Activated naive CD8-positive, alpha-beta T cell treated with anti-CD3 and anti-CD28 coated beads, Interleukin-2, amount 10 ng/mL, durations not matched to agents 7 days and 5 days (primary cell): ENCODE data around the gene POU2F1. TPM values are rescaled to one million over a fixed set of nuclear protein-coding genes. Genes with fewer than 3 reads are reported as not detected.
A peak's percentile ranks its signal among the peaks of the same experiment; 100 is the strongest.

ENCODE experiments used
- ATAC-seq: fragments of 150-1000 bp; cut with Tn5 transposase; one replicate; pipeline ENCODE4 v1.10.0; 2021; ENCODE audit warnings: low read depth, moderate library complexity
- POLR2A ChIA-PET: fragments of 350-600 bp; sonication (Branson Sonifier 250); formaldehyde crosslinking; loops from one replicate; lab custom pipeline; 2021; ENCODE audit warnings: antibody characterized with exemption; lab: Charles Lee
- DNase-seq: peaks from one replicate; pipeline ENCODE4 v3.0.0; 2021
- H3K27ac Mint-ChIP-seq: one replicate; pipeline ENCODE4 v1.8.0; 2022; ENCODE audit warnings: mild to moderate bottlenecking, mixed read lengths
- H3K27me3 Mint-ChIP-seq: one replicate; pipeline ENCODE4 v1.8.0; 2022; ENCODE audit warnings: mild to moderate bottlenecking, moderate library complexity, mixed read lengths
- H3K36me3 Mint-ChIP-seq: one replicate; pipeline ENCODE4 v1.8.0; 2021; ENCODE audit warnings: mild to moderate bottlenecking, mixed read lengths
- H3K4me1 Mint-ChIP-seq: one replicate; pipeline ENCODE4 v1.8.0; 2021; ENCODE audit warnings: mixed read lengths
- H3K4me3 Mint-ChIP-seq: one replicate; pipeline ENCODE4 v1.8.0; 2022; ENCODE audit warnings: mild to moderate bottlenecking, moderate library complexity, mixed read lengths
- H3K9me3 Mint-ChIP-seq: one replicate; pipeline ENCODE4 v1.8.0; 2021; ENCODE audit warnings: mixed read lengths
- total RNA-seq, 2 experiments: library from RNA; stranded (reverse); gene quantifications; one replicate each; pipeline ENCODE4 v1.2.3, GENCODE V29; 2021

The POU2F1 gene
- total RNA-seq, 2 experiments from 2014 or later, result 25.6 to 28.0 TPM

GRCh38 chr1:167465018-167465417 lies 244.3 kb downstream of the POU2F1 start:
- Mint-ChIP-seq H3K36me3 (peaks cover 25% of the 10 kb centered on the region), H3K27ac (peak overlapping the region; percentile 27), H3K4me1 (peaks cover 31% of the 10 kb centered on the region), H3K27me3 (no peaks in the 10 kb centered on the region), H3K4me3 (no peak overlapping the region), H3K9me3 (no peaks in the 10 kb centered on the region)
- ATAC-seq (no peak), DNase-seq (no peak)
- POLR2A ChIA-PET, result interaction anchor here (0.6 to 1.5 kb wide), 3 partner anchors 8 to 602 kb away, joined by 3 to 5 read pairs (median 4); no protein-coding TSS in a partner anchor

GRCh38 chr1:167465743-167466142 lies 245.1 kb downstream of the POU2F1 start:
- Mint-ChIP-seq H3K4me3 (no peak overlapping the region), H3K27ac (peak overlapping the region; percentile 48), H3K36me3 (peaks cover 24% of the 10 kb centered on the region), H3K4me1 (peaks cover 33% of the 10 kb centered on the region), H3K27me3 (no peaks in the 10 kb centered on the region), H3K9me3 (no peaks in the 10 kb centered on the region)
- DNase-seq (no peak), ATAC-seq (no peak)
- POLR2A ChIA-PET, result interaction anchor here (0.6 to 1.1 kb wide), 3 partner anchors 11 to 603 kb away, joined by 4 to 6 read pairs (median 5); no protein-coding TSS in a partner anchor

GRCh38 chr1:167467126-167467710 lies 246.5 kb downstream of the POU2F1 start:
- Mint-ChIP-seq H3K27ac (no peak overlapping the region), H3K4me1 (peaks cover 32% of the 10 kb centered on the region), H3K9me3 (no peaks in the 10 kb centered on the region), H3K27me3 (no peaks in the 10 kb centered on the region), H3K36me3 (peaks cover 18% of the 10 kb centered on the region), H3K4me3 (no peak overlapping the region)
- DNase-seq (no peak), ATAC-seq (no peak)
- POLR2A ChIA-PET, result interaction anchor here (0.9 kb wide), 1 partner anchor 10 kb away, joined by 3 read pairs; no protein-coding TSS in a partner anchor

- Mint-ChIP-seq H3K4me3 (no peak overlapping the region), H3K4me1 (peaks cover 31% of the 10 kb centered on the region), H3K27ac (no peak overlapping the region), H3K9me3 (no peaks in the 10 kb centered on the region), H3K36me3 (peaks cover 18% of the 10 kb centered on the region), H3K27me3 (no peaks in the 10 kb centered on the region)
- DNase-seq, result no peak
- POLR2A ChIA-PET, result no interaction called here
- ATAC-seq, result no peak
Observed at GRCh38 chr1:167467752-167468151, 247.1 kb downstream of the POU2F1 start.

- ATAC-seq (no peak), DNase-seq (no peak)
- Mint-ChIP-seq H3K27me3 (no peaks in the 10 kb centered on the region), H3K4me1 (peaks cover 43% of the 10 kb centered on the region), H3K27ac (peak overlapping the region; percentile 49), H3K4me3 (no peak overlapping the region), H3K36me3 (peaks cover 22% of the 10 kb centered on the region), H3K9me3 (no peaks in the 10 kb centered on the region)
- POLR2A ChIA-PET, result no interaction called here
Observed at GRCh38 chr1:167469280-167469965, 248.7 kb downstream of the POU2F1 start.

- POLR2A ChIA-PET, result no interaction called here
- Mint-ChIP-seq H3K27ac (peak overlapping the region; percentile 67), H3K27me3 (no peaks in the 10 kb centered on the region), H3K9me3 (no peaks in the 10 kb centered on the region), H3K36me3 (peaks cover 20% of the 10 kb centered on the region), H3K4me1 (peaks cover 46% of the 10 kb centered on the region), H3K4me3 (no peak overlapping the region)
- DNase-seq, result no peak
- no peak for ATAC-seq
Observed at GRCh38 chr1:167471568-167471967, 250.9 kb downstream of the POU2F1 start.

- Mint-ChIP-seq H3K36me3 (peaks cover 33% of the 10 kb centered on the region), H3K9me3 (no peaks in the 10 kb centered on the region), H3K4me3 (peak overlapping the region; percentile 41), H3K27me3 (no peaks in the 10 kb centered on the region), H3K4me1 (peaks cover 57% of the 10 kb centered on the region), H3K27ac (peak overlapping the region; percentile 80)
- no peak for DNase-seq
- POLR2A ChIA-PET, result interaction anchor here (0.7 to 3.1 kb wide), 6 partner anchors 11 to 44 kb away, joined by 3 to 19 read pairs (median 4); partner anchors contain the start of gene CD247
- ATAC-seq, result peak; percentile 25
Observed at GRCh38 chr1:167472752-167473521, 252.3 kb downstream of the POU2F1 start.

GRCh38 chr1:167473761-167474160 lies 253.1 kb downstream of the POU2F1 start:
- POLR2A ChIA-PET, result interaction anchor here (0.9 to 3.1 kb wide), 4 partner anchors 10 to 43 kb away, joined by 3 to 19 read pairs (median 4); partner anchors contain the start of gene CD247
- peak overlapping the region; percentile 83 for H3K27ac Mint-ChIP-seq
- no peaks in the 10 kb centered on the region for H3K27me3 Mint-ChIP-seq
- ATAC-seq (peak; percentile 73), DNase-seq (no peak)
- H3K36me3 Mint-ChIP-seq, result peaks cover 40% of the 10 kb centered on the region
- no peaks in the 10 kb centered on the region for H3K9me3 Mint-ChIP-seq
- H3K4me1 Mint-ChIP-seq, result peaks cover 60% of the 10 kb centered on the region
- peak overlapping the region; percentile 75 for H3K4me3 Mint-ChIP-seq

- DNase-seq, result no peak
Observed at GRCh38 chr1:167474191-167474641, 253.5 kb downstream of the POU2F1 start.

GRCh38 chr1:167476061-167476460 lies 255.4 kb downstream of the POU2F1 start:
- no peak for ATAC-seq
- Mint-ChIP-seq H3K4me1 (peaks cover 64% of the 10 kb centered on the region), H3K27me3 (no peaks in the 10 kb centered on the region), H3K4me3 (no peak overlapping the region), H3K36me3 (peaks cover 49% of the 10 kb centered on the region), H3K9me3 (no peaks in the 10 kb centered on the region), H3K27ac (peak overlapping the region; percentile 26)
- DNase-seq, result no peak
- POLR2A ChIA-PET, result no interaction called here

More at GRCh38 chr1:167474191-167474641, 253.5 kb downstream of the POU2F1 start:
- Mint-ChIP-seq H3K36me3 (peaks cover 41% of the 10 kb centered on the region), H3K4me3 (peak overlapping the region; percentile 75), H3K9me3 (no peaks in the 10 kb centered on the region), H3K4me1 (peaks cover 60% of the 10 kb centered on the region), H3K27ac (peak overlapping the region; percentile 83), H3K27me3 (no peaks in the 10 kb centered on the region)
- peak; percentile 71 for ATAC-seq
- POLR2A ChIA-PET, result interaction anchor here (0.7 to 3.1 kb wide), 4 partner anchors 9 to 43 kb away, joined by 3 to 19 read pairs (median 4); partner anchors contain the start of gene CD247
